OCI-LY3 (cell line): ENCODE data around the gene BLOC1S4.

ENCODE experiments used
- EZH2phosphoT487 ChIP-seq: fragments of 200-600 bp; shearing (Covaris generic); IDR thresholded peaks from 2 replicates; pipeline ENCODE4 v1.6.1; 2018; ENCODE audit warnings: antibody characterized with exemption, mixed run types, low read depth
- TF ChIP-seq, protein P1 (sequence below): fragments of 200-600, 300-600 bp; sonication (generic); IDR thresholded peaks from 2 replicates; pipeline ENCODE4 v1.5.1; 2014; ENCODE audit warnings: antibody characterized with exemption, low read length, low read depth

DNA sequence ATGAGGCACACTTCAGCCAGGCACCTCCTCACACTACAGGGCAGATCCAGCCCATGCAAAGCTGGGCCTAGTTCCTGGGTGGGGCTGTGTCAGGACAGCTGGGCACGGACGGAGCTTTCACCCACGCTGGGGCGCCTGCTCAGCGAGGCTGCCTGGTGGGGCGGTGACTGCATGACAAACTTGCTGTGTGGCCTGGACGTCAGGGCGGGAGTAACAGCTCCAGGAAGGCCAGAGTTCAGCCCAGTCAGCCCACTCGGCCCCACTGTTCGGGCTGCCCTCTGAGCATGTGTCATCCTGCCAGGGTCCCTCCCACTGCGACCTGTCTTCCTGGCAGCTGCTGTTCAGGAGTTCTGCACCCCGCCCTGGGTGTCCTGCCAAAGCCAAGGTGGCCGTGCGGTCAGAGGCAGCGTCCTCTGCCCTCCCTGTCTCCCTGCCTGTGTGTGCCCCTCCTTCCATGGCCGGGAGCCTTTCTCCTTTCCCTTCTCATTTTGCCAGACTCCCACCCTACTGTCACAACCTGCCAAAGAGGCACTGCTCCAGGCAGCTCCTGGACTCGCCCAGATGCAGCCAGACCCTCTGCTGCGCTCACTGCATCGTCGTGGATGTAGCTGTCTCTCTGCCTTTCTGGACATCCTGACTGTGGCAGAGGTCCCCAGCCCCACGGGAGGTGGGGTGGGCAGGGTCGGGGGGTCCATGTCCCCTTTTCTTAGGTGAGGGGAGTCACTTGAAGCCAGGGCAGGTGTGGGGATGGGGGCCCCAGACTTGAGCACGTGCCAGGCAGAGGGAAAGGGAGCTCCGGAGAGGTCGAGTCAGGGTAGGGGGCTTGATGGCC, 33.6 kb downstream of the BLOC1S4 start:
- TF ChIP-seq, protein P1, sequence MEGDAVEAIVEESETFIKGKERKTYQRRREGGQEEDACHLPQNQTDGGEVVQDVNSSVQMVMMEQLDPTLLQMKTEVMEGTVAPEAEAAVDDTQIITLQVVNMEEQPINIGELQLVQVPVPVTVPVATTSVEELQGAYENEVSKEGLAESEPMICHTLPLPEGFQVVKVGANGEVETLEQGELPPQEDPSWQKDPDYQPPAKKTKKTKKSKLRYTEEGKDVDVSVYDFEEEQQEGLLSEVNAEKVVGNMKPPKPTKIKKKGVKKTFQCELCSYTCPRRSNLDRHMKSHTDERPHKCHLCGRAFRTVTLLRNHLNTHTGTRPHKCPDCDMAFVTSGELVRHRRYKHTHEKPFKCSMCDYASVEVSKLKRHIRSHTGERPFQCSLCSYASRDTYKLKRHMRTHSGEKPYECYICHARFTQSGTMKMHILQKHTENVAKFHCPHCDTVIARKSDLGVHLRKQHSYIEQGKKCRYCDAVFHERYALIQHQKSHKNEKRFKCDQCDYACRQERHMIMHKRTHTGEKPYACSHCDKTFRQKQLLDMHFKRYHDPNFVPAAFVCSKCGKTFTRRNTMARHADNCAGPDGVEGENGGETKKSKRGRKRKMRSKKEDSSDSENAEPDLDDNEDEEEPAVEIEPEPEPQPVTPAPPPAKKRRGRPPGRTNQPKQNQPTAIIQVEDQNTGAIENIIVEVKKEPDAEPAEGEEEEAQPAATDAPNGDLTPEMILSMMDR: no peak
- TF ChIP-seq EZH2phosphoT487: no peak
